HepG2 (cell line): ENCODE measurements around the gene RNF208. TPM values are rescaled to one million over a fixed set of nuclear protein-coding genes. Genes with fewer than 3 reads are reported as not detected.

Experiments
- CBX5 ChIP-seq: sonication (generic); formaldehyde crosslinking; IDR thresholded peaks from 2 replicates; pipeline ENCODE4 v1.4.0; 2020; ENCODE audit warnings: missing genetic modification reagents, borderline replicate concordance
- CHD4 ChIP-seq: fragments of 200-600 bp; sonication (generic); IDR thresholded peaks from 2 replicates; pipeline ENCODE4 v1.7.0; 2017; ENCODE audit warnings: mild to moderate bottlenecking, low read length, borderline replicate concordance
- KLF12 ChIP-seq: sonication (generic); formaldehyde crosslinking; IDR thresholded peaks from 2 replicates; pipeline ENCODE4 v1.4.0; 2020; ENCODE audit warnings: missing genetic modification reagents, borderline replicate concordance
- RFX1 ChIP-seq: fragments of 450-650 bp; IDR thresholded peaks from 2 replicates; pipeline ENCODE4 v1.6.1; 2017
- SIX1 ChIP-seq: sonication (generic); formaldehyde crosslinking; IDR thresholded peaks from 2 replicates; pipeline ENCODE4 v1.4.0; 2020; ENCODE audit warnings: missing genetic modification reagents, borderline replicate concordance
- XBP1 ChIP-seq: sonication (generic); formaldehyde crosslinking; IDR thresholded peaks from 2 replicates; pipeline ENCODE4 v1.5.0; 2020; ENCODE audit warnings: missing genetic modification reagents
- ZNF282 ChIP-seq: fragments of 450-650 bp; IDR thresholded peaks from 2 replicates; pipeline ENCODE4 v1.6.1; 2018; ENCODE audit not compliant: partially characterized antibody
- ZNF317 ChIP-seq: sonication (generic); formaldehyde crosslinking; IDR thresholded peaks from 2 replicates; pipeline ENCODE4 v1.5.0; 2020; ENCODE audit warnings: mild to moderate bottlenecking, missing genetic modification reagents
- ZNF790 ChIP-seq: sonication (generic); formaldehyde crosslinking; IDR thresholded peaks from 2 replicates; pipeline ENCODE4 v1.8.0; 2022; ENCODE audit warnings: missing genetic modification reagents, mild to moderate bottlenecking, borderline replicate concordance
- polyA plus RNA-seq, 8 experiments: library from polyadenylated mRNA; depleted of rRNA in 3 of 8; stranded (reverse) in 7 of 8; unstranded in 1 of 8; fragments of >200 nt; fragmentation: Illumina TruSeq in 4 of 8; extraction: Trizol in 4 of 8; gene quantifications; 2 replicates each; pipeline versions ENCODE4 v1.2.1 to v1.2.3, GENCODE V29; 2011 to 2016; ENCODE audit warnings: low read depth in 4 of 8, missing spikeins in 1 of 8, mixed read lengths in 1 of 8; ENCODE audit not compliant: insufficient read depth in 1 of 8
- total RNA-seq, 5 experiments: library from RNA; depleted of rRNA; stranded (reverse); fragments of >200 nt; fragmentation: Illumina TruSeq; extraction: Trizol; gene quantifications; 2 replicates each; pipeline ENCODE4 v1.2.3, GENCODE V29; 2016; ENCODE audit warnings: low read depth in 1 of 5
- TF ChIP-seq, protein P1 (sequence below): sonication (generic); formaldehyde crosslinking; IDR thresholded peaks from one replicate; pipeline ENCODE4 v1.5.1; 2020; ENCODE audit warnings: mild to moderate bottlenecking, missing genetic modification reagents; ENCODE audit errors: not compliant biosample characterization
- TF ChIP-seq, protein P2 (sequence below): sonication (generic); formaldehyde crosslinking; IDR thresholded peaks from 2 replicates; pipeline ENCODE4 v1.5.0; 2020; ENCODE audit warnings: mild to moderate bottlenecking, missing genetic modification reagents, borderline replicate concordance

The RNF208 gene
- total and polyA plus RNA-seq, 2 of the 13 experiments (the other 11 are each of a cell fraction or from before 2014, with no cell fraction given), result 1.6 to 2.1 TPM

GRCh38 chr9:137240841-137241489 lies 18.9 kb upstream of the RNF208 start, which contains the start of gene TUBB4B (continued):
- TF ChIP-seq, protein P1, sequence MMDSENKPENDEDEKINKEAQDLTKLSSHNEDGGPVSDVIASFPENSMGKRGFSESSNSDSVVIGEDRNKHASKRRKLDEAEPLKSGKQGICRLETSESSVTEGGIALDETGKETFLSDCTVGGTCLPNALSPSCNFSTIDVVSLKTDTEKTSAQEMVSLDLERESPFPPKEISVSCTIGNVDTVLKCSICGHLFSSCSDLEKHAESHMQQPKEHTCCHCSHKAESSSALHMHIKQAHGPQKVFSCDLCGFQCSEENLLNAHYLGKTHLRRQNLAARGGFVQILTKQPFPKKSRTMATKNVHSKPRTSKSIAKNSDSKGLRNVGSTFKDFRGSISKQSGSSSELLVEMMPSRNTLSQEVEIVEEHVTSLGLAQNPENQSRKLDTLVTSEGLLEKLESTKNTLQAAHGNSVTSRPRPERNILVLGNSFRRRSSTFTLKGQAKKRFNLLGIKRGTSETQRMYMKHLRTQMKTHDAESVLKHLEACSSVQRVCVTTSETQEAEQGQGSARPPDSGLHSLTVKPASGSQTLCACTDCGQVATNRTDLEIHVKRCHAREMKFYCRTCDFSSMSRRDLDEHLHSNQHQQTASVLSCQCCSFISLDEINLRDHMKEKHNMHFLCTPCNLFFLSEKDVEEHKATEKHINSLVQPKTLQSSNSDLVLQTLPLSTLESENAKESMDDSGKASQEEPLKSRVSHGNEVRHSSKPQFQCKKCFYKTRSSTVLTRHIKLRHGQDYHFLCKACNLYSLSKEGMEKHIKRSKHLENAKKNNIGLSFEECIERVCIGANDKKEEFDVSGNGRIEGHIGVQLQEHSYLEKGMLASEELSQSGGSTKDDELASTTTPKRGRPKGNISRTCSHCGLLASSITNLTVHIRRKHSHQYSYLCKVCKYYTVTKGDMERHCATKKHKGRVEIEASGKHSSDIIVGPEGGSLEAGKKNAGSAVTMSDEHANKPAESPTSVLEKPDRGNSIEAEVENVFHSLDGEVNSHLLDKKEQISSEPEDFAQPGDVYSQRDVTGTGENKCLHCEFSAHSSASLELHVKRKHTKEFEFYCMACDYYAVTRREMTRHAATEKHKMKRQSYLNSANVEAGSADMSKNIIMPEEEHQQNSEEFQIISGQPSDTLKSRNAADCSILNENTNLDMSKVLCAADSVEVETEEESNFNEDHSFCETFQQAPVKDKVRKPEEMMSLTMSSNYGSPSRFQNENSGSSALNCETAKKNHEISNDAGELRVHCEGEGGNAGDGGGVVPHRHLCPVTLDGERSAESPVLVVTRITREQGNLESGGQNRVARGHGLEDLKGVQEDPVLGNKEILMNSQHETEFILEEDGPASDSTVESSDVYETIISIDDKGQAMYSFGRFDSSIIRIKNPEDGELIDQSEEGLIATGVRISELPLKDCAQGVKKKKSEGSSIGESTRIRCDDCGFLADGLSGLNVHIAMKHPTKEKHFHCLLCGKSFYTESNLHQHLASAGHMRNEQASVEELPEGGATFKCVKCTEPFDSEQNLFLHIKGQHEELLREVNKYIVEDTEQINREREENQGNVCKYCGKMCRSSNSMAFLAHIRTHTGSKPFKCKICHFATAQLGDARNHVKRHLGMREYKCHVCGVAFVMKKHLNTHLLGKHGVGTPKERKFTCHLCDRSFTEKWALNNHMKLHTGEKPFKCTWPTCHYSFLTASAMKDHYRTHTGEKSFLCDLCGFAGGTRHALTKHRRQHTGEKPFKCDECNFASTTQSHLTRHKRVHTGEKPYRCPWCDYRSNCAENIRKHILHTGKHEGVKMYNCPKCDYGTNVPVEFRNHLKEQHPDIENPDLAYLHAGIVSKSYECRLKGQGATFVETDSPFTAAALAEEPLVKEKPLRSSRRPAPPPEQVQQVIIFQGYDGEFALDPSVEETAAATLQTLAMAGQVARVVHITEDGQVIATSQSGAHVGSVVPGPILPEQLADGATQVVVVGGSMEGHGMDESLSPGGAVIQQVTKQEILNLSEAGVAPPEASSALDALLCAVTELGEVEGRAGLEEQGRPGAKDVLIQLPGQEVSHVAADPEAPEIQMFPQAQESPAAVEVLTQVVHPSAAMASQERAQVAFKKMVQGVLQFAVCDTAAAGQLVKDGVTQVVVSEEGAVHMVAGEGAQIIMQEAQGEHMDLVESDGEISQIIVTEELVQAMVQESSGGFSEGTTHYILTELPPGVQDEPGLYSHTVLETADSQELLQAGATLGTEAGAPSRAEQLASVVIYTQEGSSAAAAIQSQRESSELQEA, result no peak
- TF ChIP-seq ZNF790 (CRISPR knock-in tag) (no peak), CHD4 (no peak), XBP1 (CRISPR knock-in tag) (0 out of 2 replicates have a peak, but pooled peaks have one; percentile 54), ZNF282 (no peak), CBX5 (CRISPR knock-in tag) (peak; percentile 79; the same call in 1 of the 2 replicates), RFX1 (peak; percentile 80; the same call in 1 of the 2 replicates), ZNF317 (CRISPR knock-in tag) (no peak), SIX1 (no peak), KLF12 (CRISPR knock-in tag) (0 out of 2 replicates have a peak, but pooled peaks have one; percentile 17)
- TF ChIP-seq, protein P2, sequence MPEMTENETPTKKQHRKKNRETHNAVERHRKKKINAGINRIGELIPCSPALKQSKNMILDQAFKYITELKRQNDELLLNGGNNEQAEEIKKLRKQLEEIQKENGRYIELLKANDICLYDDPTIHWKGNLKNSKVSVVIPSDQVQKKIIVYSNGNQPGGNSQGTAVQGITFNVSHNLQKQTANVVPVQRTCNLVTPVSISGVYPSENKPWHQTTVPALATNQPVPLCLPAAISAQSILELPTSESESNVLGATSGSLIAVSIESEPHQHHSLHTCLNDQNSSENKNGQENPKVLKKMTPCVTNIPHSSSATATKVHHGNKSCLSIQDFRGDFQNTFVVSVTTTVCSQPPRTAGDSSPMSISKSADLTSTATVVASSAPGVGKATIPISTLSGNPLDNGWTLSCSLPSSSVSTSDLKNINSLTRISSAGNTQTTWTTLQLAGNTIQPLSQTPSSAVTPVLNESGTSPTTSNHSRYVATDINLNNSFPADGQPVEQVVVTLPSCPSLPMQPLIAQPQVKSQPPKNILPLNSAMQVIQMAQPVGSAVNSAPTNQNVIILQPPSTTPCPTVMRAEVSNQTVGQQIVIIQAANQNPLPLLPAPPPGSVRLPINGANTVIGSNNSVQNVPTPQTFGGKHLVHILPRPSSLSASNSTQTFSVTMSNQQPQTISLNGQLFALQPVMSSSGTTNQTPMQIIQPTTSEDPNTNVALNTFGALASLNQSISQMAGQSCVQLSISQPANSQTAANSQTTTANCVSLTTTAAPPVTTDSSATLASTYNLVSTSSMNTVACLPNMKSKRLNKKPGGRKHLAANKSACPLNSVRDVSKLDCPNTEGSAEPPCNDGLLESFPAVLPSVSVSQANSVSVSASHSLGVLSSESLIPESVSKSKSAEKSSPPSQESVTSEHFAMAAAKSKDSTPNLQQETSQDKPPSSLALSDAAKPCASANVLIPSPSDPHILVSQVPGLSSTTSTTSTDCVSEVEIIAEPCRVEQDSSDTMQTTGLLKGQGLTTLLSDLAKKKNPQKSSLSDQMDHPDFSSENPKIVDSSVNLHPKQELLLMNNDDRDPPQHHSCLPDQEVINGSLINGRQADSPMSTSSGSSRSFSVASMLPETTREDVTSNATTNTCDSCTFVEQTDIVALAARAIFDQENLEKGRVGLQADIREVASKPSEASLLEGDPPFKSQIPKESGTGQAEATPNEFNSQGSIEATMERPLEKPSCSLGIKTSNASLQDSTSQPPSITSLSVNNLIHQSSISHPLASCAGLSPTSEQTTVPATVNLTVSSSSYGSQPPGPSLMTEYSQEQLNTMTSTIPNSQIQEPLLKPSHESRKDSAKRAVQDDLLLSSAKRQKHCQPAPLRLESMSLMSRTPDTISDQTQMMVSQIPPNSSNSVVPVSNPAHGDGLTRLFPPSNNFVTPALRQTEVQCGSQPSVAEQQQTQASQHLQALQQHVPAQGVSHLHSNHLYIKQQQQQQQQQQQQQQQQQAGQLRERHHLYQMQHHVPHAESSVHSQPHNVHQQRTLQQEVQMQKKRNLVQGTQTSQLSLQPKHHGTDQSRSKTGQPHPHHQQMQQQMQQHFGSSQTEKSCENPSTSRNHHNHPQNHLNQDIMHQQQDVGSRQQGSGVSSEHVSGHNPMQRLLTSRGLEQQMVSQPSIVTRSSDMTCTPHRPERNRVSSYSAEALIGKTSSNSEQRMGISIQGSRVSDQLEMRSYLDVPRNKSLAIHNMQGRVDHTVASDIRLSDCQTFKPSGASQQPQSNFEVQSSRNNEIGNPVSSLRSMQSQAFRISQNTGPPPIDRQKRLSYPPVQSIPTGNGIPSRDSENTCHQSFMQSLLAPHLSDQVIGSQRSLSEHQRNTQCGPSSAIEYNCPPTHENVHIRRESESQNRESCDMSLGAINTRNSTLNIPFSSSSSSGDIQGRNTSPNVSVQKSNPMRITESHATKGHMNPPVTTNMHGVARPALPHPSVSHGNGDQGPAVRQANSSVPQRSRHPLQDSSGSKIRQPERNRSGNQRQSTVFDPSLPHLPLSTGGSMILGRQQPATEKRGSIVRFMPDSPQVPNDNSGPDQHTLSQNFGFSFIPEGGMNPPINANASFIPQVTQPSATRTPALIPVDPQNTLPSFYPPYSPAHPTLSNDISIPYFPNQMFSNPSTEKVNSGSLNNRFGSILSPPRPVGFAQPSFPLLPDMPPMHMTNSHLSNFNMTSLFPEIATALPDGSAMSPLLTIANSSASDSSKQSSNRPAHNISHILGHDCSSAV (CRISPR knock-in tag), result no peak
